ENCODE data around the gene JMJD1C. TPM values are rescaled to one million over a fixed set of nuclear protein-coding genes. Genes with fewer than 3 reads are reported as not detected.

The JMJD1C gene
- total RNA-seq, 2 donors from 2014 or later: 84.1 to 91.1 TPM

GRCh38 chr10:63481815-63482421 is 16.1 kb upstream of the JMJD1C start:
- intact Hi-C loops (cut with DNase I): no loop called here
- no peak for DNase-seq (ENCODE audit: low spot score)

GRCh38 chr10:63480237-63480636 is 14.5 kb upstream of the JMJD1C start:
- intact Hi-C loops (cut with DNase I): no loop called here
- no peak for DNase-seq (ENCODE audit: low spot score)

GRCh38 chr10:63478564-63478963 is 12.8 kb upstream of the JMJD1C start:
- intact Hi-C loops (cut with DNase I): no loop called here
- DNase-seq (ENCODE audit: low spot score): no peak

- intact Hi-C loops (cut with DNase I): no loop called here
- DNase-seq (ENCODE audit: low spot score): no peak
These were observed 12.2 kb upstream of the JMJD1C start for GRCh38 chr10:63477927-63478326.

GRCh38 chr10:63474488-63474887 is 8.7 kb upstream of the JMJD1C start:
- DNase-seq (ENCODE audit: low spot score): no peak
- intact Hi-C loops (cut with DNase I): no loop called here

GRCh38 chr10:63470928-63471327 is 5.2 kb upstream of the JMJD1C start:
- intact Hi-C loops (cut with DNase I): no loop called here
- DNase-seq (ENCODE audit: low spot score): no peak

GRCh38 chr10:63468947-63469346 is 3.2 kb upstream of the JMJD1C start:
- intact Hi-C loops (cut with DNase I): loop anchor here in 1 of 2 donors (10.0 kb wide), 2 partner anchors 56 to 246 kb away; partner anchors contain the start of gene REEP3
- no peak for DNase-seq (ENCODE audit: low spot score)

GRCh38 chr10:63467841-63468240 is 2.1 kb upstream of the JMJD1C start:
- intact Hi-C loops (cut with DNase I): loop anchor here in 1 of 2 donors (10.0 kb wide), 2 partner anchors 57 to 247 kb away; partner anchors contain the start of gene REEP3
- DNase-seq (ENCODE audit: low spot score): no peak

GRCh38 chr10:63466144-63466935 is 563 bp upstream of the JMJD1C start:
- intact Hi-C loops (cut with DNase I): loop anchor here in 1 of 2 donors (10.0 kb wide), 2 partner anchors 58 to 248 kb away; partner anchors contain the start of gene REEP3
- DNase-seq (ENCODE audit: low spot score): no peak

- intact Hi-C loops (cut with DNase I): loop anchor here in 1 of 2 donors (10.0 kb wide), 2 partner anchors 60 to 250 kb away; partner anchors contain the start of gene REEP3
- DNase-seq (ENCODE audit: low spot score): no peak
These were observed 1.1 kb downstream of the JMJD1C start for GRCh38 chr10:63464402-63465292.

GRCh38 chr10:63462442-63462841 is 3.3 kb downstream of the JMJD1C start:
- DNase-seq (ENCODE audit: low spot score): no peak
- intact Hi-C loops (cut with DNase I): loop anchor here in 1 of 2 donors (10.0 kb wide), 2 partner anchors 62 to 252 kb away; partner anchors contain the start of gene REEP3

- intact Hi-C loops (cut with DNase I): no loop called here
- DNase-seq (ENCODE audit: low spot score): no peak
These were observed 7.6 kb downstream of the JMJD1C start for GRCh38 chr10:63458177-63458576.

GRCh38 chr10:63457594-63457993 is 8.2 kb downstream of the JMJD1C start:
- intact Hi-C loops (cut with DNase I): no loop called here
- DNase-seq (ENCODE audit: low spot score): no peak

GRCh38 chr10:63456437-63457210 is 9.2 kb downstream of the JMJD1C start:
- intact Hi-C loops (cut with DNase I): no loop called here
- no peak for DNase-seq (ENCODE audit: low spot score)

GRCh38 chr10:63455507-63455906 is 10.3 kb downstream of the JMJD1C start:
- no peak for DNase-seq (ENCODE audit: low spot score)
- intact Hi-C loops (cut with DNase I): no loop called here

GRCh38 chr10:63454631-63455030 is 11.1 kb downstream of the JMJD1C start:
- intact Hi-C loops (cut with DNase I): no loop called here
- DNase-seq (ENCODE audit: low spot score): no peak

GRCh38 chr10:63452524-63452923 is 13.3 kb downstream of the JMJD1C start:
- DNase-seq (ENCODE audit: low spot score): no peak
- intact Hi-C loops (cut with DNase I): no loop called here

- no peak for DNase-seq (ENCODE audit: low spot score)
- intact Hi-C loops (cut with DNase I): no loop called here
These were observed 18.9 kb downstream of the JMJD1C start for GRCh38 chr10:63446716-63447440.

Data from posterior vena cava (tissue), 2 donors.